Umbilical cord (tissue), 2 donors: ENCODE data around the gene ITGA2B. TPM values are rescaled to one million over a fixed set of nuclear protein-coding genes. Genes with fewer than 3 reads are reported as not detected.
"Not testable (repeated sequence)": the region's sequence is repeated elsewhere in the genome, so short reads cannot be mapped to it uniquely, and the experiment has no call there.

ENCODE experiments used
- DNase-seq: peaks from one replicate; pipeline ENCODE4 v3.0.0-alpha.2; 2015; ENCODE audit warnings: low spot score
- total RNA-seq: library from RNA; depleted of rRNA; stranded (reverse); fragments of >200 nt; gene quantifications from one replicate; pipeline ENCODE4 v1.2.3, GENCODE V29; 2014; ENCODE audit warnings: low replicate concordance; ENCODE audit not compliant: insufficient read depth

ITGA2B gene
- total RNA-seq, 1 donor from 2014 or later, result 4.3 TPM

- no peak for DNase-seq
Observed at GRCh38 chr17:44351961-44352827, 37.3 kb downstream of the ITGA2B start.

- DNase-seq, result no peak
Observed at GRCh38 chr17:44351464-44351863, 38.0 kb downstream of the ITGA2B start.

GRCh38 chr17:44350733-44351226 lies 38.7 kb downstream of the ITGA2B start:
- peak; percentile 57 for DNase-seq

- no peak for DNase-seq
Observed at GRCh38 chr17:44349553-44350070, 39.8 kb downstream of the ITGA2B start.

- no peak for DNase-seq
Observed at GRCh38 chr17:44348988-44349364, 40.5 kb downstream of the ITGA2B start.

GRCh38 chr17:44348234-44348987 lies 41.0 kb downstream of the ITGA2B start:
- peak; percentile 50 for DNase-seq

GRCh38 chr17:44347206-44348055 lies 42.0 kb downstream of the ITGA2B start:
- not testable (repeated sequence) for DNase-seq

- DNase-seq, result no peak
Observed at GRCh38 chr17:44346064-44346844, 43.2 kb downstream of the ITGA2B start.

- DNase-seq, result peak; percentile 74
Observed at GRCh38 chr17:44345454-44346026, 43.9 kb downstream of the ITGA2B start.

GRCh38 chr17:44344939-44345453 lies 44.5 kb downstream of the ITGA2B start, which contains the start of gene GRN:
GRN (plus strand) TSS chr17:44345302; CDS start chr17:44349165, 3,863 bp downstream.
- DNase-seq, result peak; percentile 100

GRCh38 chr17:44343510-44344209 lies 45.8 kb downstream of the ITGA2B start:
- no peak for DNase-seq

GRCh38 chr17:44340553-44340952 lies 48.9 kb downstream of the ITGA2B start:
- not testable (repeated sequence) for DNase-seq

GRCh38 chr17:44338702-44339101 lies 50.7 kb downstream of the ITGA2B start:
- no peak for DNase-seq

- no peak for DNase-seq
Observed at GRCh38 chr17:44335968-44336367, 53.5 kb downstream of the ITGA2B start.

- DNase-seq, result no peak
Observed at GRCh38 chr17:44335564-44335963, 53.9 kb downstream of the ITGA2B start.

- DNase-seq, result no peak
Observed at GRCh38 chr17:44334727-44335126, 54.7 kb downstream of the ITGA2B start.

GRCh38 chr17:44334315-44334714 lies 55.1 kb downstream of the ITGA2B start:
- DNase-seq, result no peak

GRCh38 chr17:44333371-44333770 lies 56.1 kb downstream of the ITGA2B start:
- DNase-seq, result no peak

- DNase-seq, result peak; percentile 73
Observed at GRCh38 chr17:44331249-44331760, 58.1 kb downstream of the ITGA2B start.
